Stimulated activated CD4-positive, alpha-beta T cell treated with anti-CD3 and anti-CD28 coated beads, Interleukin-4, amount 100 ng/mL, for 24 hours (primary cell): ENCODE results near the gene GRIN2B.

ENCODE experiments used
- DNase-seq: peaks from one replicate; pipeline ENCODE4 v3.0.0-alpha.2; 2020

Gene GRIN2B

DNA sequence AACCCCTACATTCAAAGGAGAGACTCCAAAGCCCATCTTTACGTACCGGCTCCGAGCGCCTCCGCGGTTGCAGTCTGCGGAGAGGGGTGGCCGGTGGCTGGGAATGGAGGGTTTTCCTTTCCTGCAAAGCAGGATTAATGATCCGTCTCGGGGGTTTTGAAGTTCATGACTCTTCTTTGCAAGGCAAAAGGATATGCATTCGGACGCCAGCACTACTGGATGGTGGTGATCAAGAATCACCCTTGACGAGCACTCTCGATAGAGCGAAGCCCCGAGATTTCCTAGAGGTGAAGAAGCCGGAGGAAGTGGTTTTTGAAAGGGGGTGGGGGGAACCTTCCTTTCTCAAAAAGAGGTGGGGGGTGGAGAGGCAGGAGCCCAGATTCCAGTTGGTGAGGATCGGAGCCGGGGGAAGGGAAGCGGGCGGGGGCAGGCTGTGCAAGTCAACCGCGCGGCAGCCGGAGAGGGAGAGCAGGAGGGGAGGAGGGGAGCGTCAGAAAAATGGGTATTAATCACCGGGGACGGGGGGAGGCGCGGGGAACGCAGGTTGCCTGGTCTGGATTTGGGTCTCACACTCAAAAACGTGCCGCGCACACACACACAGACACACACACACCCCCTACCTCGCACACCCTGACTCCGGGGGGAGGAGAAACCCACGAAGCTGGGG is at the start of gene GRIN2B:
TSS of gene GRIN2B (minus strand) at position 307 of the 667 bp plus-strand sequence. CDS start 115,394 bp downstream, outside the sequence.
- DNase-seq, result no peak

DNA sequence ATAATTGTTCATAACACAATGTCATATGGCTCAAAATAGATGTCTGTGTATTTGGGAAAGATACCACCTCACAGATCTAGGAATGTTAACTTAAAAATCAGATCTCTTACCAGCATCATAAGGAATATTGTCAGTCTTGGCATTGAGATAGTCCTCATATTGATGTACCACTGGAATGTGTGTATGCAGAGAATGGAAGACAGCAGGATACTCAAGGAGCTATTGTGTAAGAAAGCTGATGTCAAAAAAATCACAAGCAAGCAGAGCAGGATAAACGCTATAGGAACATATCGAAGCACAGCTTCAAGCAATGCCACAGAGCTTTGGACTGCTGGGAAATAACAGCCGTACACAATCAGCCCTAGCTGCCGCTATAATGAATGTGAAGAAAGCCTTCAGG is 45.1 kb upstream of the GRIN2B start:
- no peak for DNase-seq

DNA sequence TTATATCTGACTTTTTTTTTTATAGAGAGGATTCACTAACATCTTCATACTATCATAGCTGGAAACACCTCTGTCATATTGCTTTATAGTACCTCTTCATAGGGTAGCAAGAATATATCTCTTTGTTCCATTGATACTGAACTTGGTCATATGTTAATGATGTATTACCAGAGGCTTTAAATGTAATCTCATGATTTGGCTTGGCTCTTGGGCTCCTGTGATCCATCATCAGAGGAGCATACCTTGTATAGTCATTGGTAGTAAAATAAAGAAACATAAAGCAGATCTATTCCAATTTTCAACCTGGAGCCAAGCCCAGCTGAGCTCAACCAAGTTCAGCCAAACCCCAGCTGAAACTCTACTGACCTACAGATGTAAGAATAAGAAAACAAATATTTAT is 43.2 kb upstream of the GRIN2B start:
- no peak for DNase-seq

DNA sequence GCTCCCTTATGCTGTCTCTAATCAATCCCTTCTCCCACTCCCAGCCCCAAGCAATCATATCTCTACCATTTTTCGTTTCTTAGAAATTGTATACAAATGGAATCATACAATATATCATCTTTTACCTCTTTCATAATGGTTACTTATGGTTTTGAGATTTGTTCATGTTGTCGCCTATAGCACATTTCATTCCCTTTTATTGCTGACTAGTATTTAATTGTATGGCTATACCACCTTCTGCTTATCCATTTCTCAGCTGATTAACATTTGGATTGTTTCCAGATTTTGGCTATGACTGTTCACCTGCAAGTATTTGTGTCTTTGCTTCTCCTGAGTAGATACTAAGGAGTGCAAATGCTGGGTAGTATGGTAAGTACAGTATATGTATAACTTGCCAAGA is 36.7 kb upstream of the GRIN2B start:
- DNase-seq, result no peak

DNA sequence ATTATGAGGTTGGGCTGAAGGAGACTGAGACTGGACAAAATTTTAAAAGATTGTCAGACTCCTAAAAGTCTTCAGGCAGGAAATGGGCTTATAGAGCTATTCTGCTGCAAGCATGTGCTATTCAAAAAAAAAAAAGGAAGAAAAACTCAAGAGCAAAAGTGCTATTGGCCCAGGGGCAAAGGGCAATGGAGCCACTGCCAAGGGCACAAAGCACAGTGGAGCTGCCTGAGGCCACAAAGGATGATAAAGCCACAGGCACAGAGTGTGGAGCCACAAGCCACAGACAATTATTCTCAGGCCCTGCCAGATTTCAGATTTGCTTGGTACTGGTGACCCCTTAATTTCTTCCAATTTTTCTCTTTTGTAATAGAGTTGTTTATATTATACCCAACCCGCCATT is 29.6 kb upstream of the GRIN2B start:
- no peak for DNase-seq

DNA sequence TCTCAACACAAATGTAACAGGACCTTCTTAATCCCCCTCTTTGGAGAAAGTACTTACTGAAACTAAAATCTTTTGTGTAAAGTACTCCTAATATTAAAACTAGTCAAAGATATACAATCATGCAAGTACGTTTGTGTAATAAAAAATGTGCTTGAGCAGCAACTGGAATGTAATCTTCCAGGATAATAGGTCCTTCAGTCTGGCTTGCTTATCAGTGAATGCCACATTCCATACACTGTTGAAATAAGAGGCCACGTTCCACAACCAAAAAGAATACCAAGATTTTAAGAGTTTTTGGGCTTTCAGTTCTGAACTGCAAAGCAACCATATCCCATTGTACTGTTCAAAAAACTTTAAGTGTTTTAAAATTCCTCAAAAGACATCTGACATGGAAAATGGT is 26.2 kb upstream of the GRIN2B start:
- DNase-seq, result no peak

DNA sequence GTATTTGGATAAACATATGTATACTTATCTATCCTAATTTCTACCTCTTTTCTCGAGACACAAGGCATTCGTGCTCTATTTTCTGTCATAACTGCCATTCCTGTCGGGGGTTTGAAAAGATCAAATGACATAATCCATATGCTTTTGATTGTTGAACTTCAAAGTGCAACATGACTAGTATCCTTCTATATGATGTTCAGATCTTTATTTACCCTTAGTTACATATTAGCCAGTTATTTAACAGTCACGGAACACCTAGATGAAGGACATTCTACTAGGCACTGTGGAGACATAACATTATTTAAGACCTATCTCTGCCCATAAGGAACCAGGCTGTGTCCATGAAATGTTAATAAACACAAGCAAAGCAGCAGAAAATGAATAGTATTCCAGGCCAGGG is 11.2 kb upstream of the GRIN2B start:
- DNase-seq, result no peak

DNA sequence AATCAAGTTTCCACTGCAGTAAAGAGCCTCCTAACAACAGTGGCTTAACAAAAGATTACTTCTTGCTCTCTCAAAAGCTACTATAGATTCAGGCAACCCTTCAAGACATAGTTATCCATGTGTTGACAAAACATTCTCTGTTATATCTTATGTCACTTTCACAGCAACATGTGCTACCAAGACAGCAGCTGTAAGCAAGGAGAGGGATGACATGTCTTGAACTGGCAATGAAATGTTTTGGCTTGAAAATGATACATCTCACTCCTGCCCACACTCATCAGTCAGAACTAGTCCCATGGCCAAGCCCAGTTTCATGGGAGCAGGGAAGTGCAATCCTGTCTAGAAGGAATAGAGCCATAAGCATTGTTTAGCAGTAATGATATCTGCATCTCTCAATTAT is 10.7 kb upstream of the GRIN2B start:
- DNase-seq, result no peak

DNA sequence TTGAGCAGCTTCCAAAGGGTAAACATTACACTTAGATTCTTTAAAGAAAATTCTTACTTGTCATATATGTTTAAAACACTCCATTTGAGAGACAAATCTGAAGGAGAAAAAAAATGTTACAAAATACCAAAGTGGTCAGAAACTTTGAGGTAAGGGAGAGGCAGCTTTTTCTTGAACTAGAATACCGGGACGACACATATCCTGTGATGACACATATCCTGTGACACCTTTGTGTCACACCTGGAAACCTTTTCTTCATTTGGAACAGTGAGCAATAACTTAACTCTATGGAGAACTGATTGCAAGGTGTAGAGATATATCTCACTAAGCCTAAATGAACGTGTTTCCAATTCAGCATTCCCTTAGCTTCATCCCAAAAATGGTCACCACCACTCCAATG is 4.6 kb upstream of the GRIN2B start:
- DNase-seq, result no peak

DNA sequence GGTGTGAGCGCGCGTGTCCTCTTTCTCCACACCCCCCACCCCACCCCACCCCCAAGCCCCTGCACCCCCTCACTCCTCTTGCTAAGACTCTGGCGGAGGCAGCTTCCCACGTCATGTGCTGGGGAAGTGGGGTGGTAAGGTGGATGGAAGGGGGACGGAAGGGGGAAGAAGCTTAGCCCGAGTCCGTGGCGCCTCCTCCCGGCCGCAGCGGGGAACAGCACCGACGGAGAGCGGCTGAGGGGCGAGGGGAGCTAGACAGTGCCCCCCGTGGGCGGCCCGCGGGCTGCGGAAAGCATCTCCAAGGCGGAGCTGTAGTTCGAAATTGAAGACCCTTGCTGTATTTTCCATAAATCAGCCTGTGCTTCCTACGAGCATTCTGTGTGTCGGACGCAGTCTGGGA is 588 bp upstream of the GRIN2B start:
- no peak for DNase-seq

DNA sequence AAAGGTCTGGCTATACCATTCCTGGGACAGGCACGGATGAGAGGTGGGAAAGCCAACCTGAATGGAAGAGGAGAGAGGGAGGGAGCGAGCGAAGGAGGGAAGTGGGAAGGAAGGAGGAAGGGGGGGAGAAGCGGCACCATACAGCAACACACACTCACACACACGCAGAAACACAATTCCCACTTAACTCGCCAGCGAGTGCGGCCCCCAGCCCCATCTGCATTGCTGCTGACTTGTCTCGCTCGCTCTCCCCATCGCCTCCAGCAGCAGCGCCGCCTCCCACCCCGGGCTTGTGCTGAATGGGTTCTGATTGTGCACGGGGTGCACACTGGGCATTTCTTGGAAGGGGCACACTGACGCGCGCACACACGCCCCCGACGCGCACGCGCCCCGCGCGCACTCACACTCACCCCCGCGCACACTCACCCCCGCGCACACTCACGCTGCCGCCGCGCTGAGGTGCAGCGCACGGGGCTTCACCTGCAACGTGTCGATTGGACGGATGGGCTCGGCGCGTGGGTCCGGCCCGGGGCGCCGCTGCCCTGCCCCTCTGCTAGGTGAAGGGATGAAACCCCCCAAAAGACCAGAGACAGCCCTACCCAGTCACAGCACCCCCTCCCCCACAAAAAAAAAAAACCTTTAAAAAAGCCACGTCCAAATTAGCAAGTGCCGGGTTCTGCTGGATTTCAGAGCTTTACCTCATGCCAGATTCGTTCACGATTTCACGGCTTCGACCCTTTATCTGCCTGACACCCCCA is 685 bp downstream of the GRIN2B start:
- DNase-seq, result no peak

DNA sequence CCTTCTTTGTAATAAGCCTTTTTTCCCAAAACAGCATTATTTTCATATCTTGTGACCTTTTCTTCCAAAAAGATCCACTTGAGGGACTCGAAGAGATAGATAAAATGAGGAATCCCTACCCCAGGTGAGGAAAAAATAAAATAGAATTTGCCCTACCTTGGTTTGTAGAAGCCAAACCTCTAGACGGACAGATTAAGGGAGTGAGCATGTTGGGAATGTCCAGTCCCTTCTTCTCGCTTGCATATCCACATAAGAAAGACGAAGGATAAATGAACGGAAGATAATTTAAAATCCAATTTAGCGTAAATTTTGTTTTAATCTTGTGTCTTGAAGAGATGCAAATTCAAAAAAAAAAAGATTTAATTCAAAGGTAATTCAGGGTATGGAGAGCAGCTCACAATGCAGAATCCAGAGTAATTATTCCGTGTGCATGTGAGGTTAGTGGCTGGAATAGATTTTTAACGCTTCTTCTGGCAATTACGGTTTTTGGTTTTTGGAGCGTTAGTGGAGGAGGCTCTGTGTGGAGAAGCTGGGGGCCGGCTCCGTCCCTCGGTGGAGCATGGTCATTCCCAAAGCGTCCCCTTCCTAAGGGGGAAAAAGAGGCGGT is 1.5 kb downstream of the GRIN2B start:
- no peak for DNase-seq

DNA sequence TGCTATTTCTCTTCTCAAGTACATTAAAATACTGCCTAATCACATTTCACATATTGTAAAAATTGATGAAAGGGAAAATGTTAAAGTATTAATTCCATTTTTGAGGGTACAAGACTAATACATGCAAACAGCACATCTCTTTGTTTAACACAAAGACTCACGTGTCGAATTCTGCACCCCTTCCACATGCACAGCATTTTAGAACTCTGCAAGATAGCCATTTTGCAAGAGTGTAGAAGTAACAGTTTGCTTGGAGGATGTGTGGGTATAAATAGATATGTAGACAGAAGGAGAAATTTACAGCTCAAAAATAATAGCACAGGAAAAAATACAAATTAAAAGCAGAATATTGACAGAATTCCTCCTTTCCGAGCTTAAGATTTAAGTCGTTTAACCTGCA is 2.5 kb downstream of the GRIN2B start:
- DNase-seq, result no peak

DNA sequence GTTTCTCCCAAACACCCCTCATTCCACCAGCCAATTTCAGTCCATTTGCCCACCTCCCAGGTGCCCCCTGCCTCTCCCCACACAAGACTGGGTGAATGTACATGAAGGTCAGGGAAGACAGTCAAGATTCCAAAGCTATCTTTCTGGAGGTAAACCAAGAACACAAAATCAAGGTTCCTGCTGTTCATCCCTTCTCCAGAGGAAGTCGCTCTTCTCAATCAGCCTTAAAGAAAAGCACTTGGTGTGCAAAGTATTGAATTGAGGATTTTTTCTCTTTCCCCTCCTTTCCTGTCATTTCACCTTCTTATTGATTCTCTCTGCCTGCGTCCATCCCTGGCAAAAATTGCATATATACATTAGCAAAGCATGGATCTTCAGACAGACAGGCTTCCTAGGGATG is 4.5 kb downstream of the GRIN2B start:
- no peak for DNase-seq

DNA sequence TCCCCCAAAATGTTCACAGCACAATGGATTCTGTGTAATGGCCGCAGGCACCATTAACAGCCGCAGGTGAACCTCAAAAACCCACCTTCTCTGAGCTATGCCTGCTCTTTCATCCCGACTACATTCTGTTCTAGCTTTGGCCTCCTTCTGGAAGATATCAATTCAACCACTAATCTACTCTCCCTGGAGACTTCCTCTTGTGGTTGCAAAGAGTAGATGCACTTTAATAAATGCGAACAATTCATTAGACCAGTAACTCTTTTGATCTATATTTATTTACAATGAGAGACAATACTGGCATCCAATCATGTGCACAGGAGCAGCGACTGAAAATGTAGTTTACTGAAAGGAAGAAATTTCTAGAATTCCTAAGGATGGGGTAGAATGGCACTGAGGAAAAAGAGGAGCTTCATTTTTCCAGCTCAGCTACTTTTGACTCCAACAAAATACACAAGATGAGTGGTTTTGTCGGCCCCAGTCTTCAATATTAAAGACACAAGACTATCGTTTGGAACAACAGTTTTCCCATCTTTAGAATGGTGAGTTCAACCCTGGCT is 5.3 kb downstream of the GRIN2B start:
- DNase-seq, result no peak

DNA sequence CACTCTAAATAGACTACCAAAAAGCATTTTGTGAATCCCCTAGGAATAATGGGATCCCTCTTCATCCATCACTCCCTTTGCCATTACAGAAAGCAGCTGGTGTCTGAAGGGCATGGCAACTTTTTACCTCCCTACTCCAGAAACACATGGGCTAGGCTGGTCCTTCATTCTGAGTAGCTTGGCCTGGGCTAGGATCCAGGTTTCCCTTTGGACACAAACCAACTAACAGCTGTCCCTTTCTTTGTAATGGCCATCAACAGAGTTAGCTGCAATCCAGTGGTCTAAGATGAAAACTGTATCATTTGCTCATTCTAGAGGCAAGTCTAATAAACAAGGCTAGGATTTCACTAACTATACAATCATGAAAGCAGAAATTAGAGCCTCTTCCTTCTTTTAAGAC is 7.4 kb downstream of the GRIN2B start:
- DNase-seq, result no peak

DNA sequence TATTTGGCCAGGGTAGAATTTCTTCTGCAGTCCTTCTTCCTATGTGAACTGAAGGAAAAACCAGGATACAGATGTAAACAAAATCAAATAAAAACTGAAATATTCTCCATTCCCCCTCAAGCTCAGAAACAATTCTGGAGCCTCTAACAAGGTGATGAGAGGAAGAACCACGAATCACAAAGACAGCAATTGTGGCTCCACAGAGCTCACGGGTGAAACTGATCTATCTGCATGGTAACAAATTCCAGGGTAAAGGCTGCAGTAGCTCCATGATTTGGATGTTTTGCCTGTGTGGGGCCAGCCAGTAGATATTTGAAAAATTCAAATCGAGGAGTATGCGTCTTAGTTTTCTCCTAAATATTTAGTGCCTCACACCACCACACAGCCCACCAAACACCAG is 10.6 kb downstream of the GRIN2B start:
- DNase-seq, result no peak

DNA sequence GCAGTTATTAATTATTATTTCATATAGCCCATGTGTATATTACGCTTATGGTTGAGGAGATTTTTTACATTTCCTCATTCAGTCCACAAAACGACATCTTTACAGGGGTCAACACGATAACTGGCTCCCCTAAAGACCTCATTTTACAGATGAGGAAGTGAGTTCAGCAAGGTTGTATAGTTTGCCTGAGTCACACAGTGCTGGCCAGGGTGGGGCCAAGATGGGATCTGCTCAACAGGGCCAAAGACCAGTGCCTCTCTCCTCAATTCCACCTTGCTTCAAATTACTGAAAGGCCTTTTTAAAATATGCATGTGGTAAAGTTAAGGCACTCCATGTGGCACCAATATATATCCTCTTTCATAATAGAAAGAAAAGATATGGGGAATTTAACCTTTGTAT is 13.1 kb downstream of the GRIN2B start:
- no peak for DNase-seq

DNA sequence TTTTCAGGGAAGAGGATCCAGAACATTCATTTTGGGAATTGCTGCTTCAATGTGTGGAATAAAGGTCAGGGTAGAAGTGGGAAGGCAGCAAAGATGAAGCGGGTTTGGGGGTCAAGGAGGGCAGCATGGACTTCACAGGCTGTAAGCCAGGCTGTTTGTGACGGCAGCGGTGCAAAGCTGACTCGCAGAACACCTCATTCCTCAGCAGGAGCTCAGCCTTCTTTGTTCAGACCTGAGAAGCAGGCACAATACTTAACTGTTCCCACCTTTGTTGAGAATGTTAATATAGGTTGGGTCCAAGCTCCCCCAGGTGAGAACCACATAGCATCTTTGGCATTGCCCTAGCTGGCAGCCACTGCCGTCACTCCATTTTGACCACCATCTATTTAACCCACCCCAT is 16.7 kb downstream of the GRIN2B start:
- no peak for DNase-seq

DNA sequence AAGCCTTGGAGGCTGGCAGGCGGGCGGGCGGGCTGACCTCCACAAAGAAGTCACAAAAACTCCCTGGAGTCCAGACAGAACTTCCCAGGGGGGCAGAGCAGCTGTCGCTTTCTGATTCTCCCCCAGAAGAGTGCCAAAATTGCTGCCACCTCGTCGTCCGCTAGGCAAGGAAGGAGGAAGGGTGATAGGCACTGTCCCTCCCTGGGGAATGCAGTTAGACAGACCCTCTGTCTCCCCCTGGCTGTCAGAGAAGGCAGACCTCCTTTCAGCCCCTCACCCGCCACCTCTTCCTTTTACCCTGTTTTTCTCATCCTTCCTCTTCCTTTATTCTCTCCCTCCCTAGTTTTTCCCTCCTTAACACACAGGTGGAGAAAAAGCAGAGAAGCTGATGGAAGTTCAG is 18.7 kb downstream of the GRIN2B start:
- DNase-seq, result no peak

DNA sequence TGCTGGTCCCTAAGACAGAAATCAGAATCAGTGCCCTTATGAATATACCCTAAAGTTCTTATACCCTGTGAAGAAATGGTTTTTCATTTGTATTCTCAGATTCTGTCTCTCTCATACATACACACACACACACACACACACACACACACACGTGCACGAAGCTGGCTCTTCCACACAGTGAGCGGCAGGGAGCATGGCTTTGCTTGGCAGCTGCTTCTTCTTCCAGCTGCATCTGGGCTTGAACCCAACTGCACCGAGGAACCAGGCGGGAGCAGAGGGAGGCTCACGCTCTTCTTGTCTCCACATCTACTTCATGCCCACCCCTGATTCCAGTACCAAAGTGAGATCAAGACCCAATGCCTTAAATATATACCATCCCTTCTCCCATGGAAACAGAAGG is 19.4 kb downstream of the GRIN2B start:
- DNase-seq, result no peak

DNA sequence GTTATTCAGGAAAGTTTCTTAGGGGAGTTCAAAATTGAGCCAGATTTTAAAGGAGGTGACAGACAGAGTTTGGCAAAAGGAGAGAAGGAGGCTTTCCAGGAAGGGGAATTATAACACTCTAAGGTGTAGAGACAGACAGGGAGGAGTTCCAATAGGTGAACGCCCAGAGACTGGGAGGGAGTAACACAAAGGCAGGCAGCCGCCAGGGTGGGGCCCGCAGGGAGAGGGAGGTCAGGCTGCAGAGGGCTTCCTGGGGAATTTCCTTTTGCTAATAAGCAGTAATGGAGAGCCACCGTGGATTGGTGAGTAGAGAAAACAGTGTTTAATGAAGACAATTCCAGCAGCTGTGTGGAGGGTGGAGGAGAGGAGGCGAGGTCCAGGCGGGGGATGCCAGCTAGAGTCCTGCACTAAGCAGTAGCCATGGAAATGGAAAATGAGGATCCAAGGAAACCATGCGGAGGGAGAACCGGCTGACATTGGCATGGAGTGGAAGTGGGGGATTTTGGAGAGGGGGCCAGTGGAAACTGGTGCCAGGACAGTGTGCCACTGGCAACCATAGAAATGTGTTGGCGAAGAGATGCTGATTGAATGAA is 22.2 kb downstream of the GRIN2B start:
- DNase-seq, result no peak

DNA sequence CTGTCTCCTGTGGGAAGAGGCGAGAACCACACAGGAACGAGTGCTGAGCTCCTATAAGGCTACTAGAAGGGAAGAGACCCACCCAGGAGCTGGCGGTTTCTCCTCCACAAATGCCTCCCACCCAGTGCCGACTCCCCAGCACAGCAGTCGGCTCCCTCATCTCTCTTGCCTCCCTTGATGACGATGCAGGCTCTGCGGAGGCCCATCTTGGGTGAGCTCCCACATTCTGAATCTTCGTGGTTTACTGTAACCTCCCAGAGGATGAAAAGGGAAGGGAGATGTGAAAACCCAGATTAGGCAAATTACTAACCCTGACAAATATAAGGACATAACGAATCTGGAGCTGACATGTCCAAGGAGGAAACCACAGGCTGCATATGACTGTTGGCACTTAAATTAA is 23.8 kb downstream of the GRIN2B start:
- DNase-seq, result no peak
